Measurements from ENCODE around the gene HINT3.
"Not testable (repeated sequence)": the region's sequence is repeated elsewhere in the genome, so short reads cannot be mapped to it uniquely, and the experiment has no call there.

Gene HINT3

GRCh38 chr6:126010040-126010439 lies 53.5 kb downstream of the HINT3 start:
- DNase-seq = no peak

GRCh38 chr6:126015863-126016262 lies 59.3 kb downstream of the HINT3 start:
- no peak for DNase-seq

- no peak for DNase-seq
Observed at GRCh38 chr6:126016591-126016990, 60.0 kb downstream of the HINT3 start.

DNA sequence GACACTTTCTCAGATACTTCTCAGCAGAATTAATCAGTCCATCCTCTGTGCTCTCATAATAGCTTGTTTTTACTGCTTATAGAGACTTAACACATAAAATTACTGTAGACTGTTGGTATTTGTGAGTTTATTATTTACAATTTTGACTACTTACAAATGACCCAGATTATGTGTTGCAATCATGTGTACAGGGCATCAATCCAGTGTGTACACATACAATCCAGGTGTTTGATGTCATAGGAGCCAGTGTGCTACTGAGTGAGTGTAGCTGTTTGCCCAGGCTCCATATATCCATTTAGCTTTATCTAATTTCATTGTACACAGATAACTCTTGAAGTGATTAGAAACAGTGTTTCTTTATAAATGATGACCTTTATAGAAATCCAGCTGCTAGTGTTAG lies 61.1 kb downstream of the HINT3 start:
- DNase-seq = no peak

DNA sequence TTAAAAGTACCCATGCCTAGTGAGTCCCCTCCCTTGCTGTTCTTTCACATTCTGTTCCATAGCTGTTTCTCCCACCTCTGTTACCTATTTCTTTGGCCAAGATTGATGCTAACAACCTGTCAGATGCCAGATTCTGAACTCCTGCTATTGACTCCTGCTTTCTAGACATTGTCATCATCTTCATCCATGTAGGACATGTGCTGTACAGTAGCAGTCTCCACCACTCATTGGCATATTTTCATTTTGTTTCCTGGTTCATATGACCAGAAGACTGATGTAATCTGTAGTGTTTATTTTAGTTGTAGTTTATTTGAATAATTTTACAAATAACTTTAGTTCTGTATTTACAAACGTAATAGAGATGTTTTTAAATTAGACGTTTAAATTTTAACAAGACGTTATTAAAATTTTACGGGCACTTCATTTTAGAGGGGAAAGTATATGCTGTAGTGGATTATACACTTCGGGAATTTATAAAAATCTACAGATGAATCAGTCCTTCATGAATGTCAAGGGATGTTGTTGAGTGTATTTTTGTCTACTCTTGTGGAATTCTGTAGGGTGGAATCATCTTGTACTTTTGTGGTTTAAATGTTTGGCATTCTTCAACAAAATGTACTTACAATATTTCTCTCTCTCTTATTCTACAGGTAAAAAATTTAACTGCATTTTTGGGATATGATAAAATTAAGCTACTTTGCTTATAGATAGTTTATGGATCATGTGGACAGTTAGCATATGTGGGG lies 63.9 kb downstream of the HINT3 start:
- no peak for DNase-seq

DNA sequence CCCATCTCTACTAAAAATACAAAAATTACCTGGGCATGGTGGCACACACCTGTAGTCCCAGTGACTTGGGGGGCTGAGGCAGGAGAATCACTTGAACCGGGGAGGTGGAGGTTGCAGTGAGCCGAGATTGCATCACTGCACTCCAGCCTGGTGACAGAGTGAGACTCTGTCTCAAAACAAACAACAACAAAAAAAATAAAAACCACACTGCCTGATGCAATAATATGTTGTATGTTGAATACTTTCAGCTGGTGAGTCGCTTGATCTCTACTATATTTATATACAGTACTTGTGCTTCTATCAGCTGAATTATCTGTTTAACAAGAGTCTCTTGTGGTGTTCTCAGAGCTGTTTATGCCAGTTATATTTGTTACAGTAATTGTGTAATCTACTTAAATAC lies 66.9 kb downstream of the HINT3 start:
- not testable (repeated sequence) for DNase-seq

DNA sequence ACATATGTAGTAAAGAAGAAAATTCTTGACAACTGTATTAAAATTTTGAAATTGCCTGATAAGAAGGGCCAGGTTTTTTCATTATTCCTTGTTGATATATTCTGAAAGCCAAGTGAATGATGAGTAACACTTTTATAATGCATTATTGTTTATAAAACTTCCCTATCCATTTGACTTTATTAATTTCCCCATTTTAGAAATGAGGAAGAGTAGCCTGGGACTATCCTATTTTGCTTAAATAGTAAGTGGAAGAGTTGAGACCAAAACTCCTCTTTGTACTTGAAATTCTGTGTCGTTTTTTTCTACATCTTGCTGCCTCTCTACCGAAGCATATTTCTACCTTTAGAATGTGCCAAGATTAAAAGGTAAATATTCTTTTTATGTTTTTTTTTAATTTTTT lies 69.4 kb downstream of the HINT3 start:
- DNase-seq = no peak

GRCh38 chr6:126027601-126028000 lies 71.0 kb downstream of the HINT3 start:
- DNase-seq = no peak

Data from activated CD4-positive, CD25-positive, alpha-beta regulatory T cell treated with anti-CD3 and anti-CD28 coated beads, Interleukin-2, amount 50 U/mL, for 72 hours (primary cell).